ENCODE data around the gene LHFPL4.

LHFPL4 gene

DNA sequence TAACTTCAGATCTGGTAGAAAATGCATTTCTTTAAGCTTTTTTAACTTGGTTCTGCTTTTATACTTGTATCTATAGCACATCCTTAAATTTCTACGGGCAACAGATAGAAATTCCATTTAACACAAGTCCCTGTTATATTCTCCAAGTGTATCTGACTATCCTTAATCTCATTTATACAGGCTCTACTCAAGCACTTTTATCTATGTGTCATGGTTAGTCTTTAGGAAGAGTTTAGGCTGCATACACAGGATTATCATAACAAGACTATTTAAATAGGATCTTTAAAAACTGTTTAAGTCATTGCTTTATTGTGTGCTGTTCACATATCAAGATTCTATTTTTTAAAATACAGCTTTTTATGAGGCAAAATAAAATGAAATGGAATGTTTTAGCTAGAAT lies 103.5 kb downstream of the LHFPL4 start:
- no peak for DNase-seq (ENCODE audit: low read depth in 1 of 2, low spot score in 1 of 2)
- Histone ChIP-seq H3K4me3 (replicated peaks; ENCODE audit: insufficient read depth, low read length) (no peak overlapping the region), H3K27me3 (ENCODE audit: insufficient read depth, poor library complexity, severe bottlenecking) (no peaks in the 10 kb centered on the region), H3K27ac (replicated peaks) (no peak overlapping the region)
- TF ChIP-seq CTCF (IDR thresholded peaks at IDR 0.05; ENCODE audit: insufficient read depth, low read length) (no peak), GABPA (IDR thresholded peaks at IDR 0.05; ENCODE audit: low read depth) (no peak), POLR2AphosphoS5 (IDR thresholded peaks at IDR 0.05; ENCODE audit: low read depth) (no peak), SPI1 (IDR thresholded peaks at IDR 0.05; ENCODE audit: borderline replicate concordance, low read depth) (no peak)
- TF ChIP-seq, protein P1, sequence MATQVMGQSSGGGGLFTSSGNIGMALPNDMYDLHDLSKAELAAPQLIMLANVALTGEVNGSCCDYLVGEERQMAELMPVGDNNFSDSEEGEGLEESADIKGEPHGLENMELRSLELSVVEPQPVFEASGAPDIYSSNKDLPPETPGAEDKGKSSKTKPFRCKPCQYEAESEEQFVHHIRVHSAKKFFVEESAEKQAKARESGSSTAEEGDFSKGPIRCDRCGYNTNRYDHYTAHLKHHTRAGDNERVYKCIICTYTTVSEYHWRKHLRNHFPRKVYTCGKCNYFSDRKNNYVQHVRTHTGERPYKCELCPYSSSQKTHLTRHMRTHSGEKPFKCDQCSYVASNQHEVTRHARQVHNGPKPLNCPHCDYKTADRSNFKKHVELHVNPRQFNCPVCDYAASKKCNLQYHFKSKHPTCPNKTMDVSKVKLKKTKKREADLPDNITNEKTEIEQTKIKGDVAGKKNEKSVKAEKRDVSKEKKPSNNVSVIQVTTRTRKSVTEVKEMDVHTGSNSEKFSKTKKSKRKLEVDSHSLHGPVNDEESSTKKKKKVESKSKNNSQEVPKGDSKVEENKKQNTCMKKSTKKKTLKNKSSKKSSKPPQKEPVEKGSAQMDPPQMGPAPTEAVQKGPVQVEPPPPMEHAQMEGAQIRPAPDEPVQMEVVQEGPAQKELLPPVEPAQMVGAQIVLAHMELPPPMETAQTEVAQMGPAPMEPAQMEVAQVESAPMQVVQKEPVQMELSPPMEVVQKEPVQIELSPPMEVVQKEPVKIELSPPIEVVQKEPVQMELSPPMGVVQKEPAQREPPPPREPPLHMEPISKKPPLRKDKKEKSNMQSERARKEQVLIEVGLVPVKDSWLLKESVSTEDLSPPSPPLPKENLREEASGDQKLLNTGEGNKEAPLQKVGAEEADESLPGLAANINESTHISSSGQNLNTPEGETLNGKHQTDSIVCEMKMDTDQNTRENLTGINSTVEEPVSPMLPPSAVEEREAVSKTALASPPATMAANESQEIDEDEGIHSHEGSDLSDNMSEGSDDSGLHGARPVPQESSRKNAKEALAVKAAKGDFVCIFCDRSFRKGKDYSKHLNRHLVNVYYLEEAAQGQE (IDR thresholded peaks at IDR 0.05; ENCODE audit: insufficient replicate concordance, low read depth), result no peak

DNA sequence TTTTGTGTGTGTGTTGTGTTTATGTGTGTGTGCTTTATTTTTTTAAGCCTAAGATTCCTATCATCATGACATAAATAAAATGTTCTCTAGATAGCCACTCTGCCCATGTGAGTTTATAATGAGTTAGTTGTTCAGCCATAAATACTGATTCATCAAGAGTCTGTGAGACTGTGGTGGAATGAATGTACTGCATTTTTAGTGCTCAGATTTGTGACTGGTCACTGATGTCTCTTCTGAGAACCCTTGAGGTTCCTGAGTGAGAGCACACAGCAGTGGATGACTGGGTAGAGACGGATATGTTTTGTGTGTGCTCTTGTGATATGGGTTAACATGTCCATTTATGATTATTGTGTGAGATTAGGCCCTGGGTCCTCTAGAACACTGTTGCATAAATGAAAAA lies 105.0 kb downstream of the LHFPL4 start:
- Histone ChIP-seq H3K4me3 (replicated peaks; ENCODE audit: insufficient read depth, low read length) (no peak overlapping the region), H3K27ac (replicated peaks) (no peak overlapping the region), H3K27me3 (ENCODE audit: insufficient read depth, poor library complexity, severe bottlenecking) (no peaks in the 10 kb centered on the region)
- no peak for TF ChIP-seq SPI1 (IDR thresholded peaks at IDR 0.05; ENCODE audit: borderline replicate concordance, low read depth)
- no peak for TF ChIP-seq POLR2AphosphoS5 (IDR thresholded peaks at IDR 0.05; ENCODE audit: low read depth)
- TF ChIP-seq, protein P1 (IDR thresholded peaks at IDR 0.05; ENCODE audit: insufficient replicate concordance, low read depth), result no peak
- TF ChIP-seq CTCF (IDR thresholded peaks at IDR 0.05; ENCODE audit: insufficient read depth, low read length), result no peak
- no peak for TF ChIP-seq GABPA (IDR thresholded peaks at IDR 0.05; ENCODE audit: low read depth)
- no peak for DNase-seq (ENCODE audit: low read depth in 1 of 2, low spot score in 1 of 2)

Measured in HL-60 (cell line).